HepG2 (cell line): ENCODE results near the gene B4GALT2. TPM values are rescaled to one million over a fixed set of nuclear protein-coding genes. Genes with fewer than 3 reads are reported as not detected.
A peak's percentile ranks its signal among the peaks of the same experiment; 100 is the strongest.

Source experiments
- ATF3 ChIP-seq: sonication (generic); formaldehyde crosslinking; IDR thresholded peaks from 2 replicates; pipeline ENCODE4 v1.4.0; 2020; ENCODE audit warnings: missing genetic modification reagents
- DBP ChIP-seq: sonication (generic); formaldehyde crosslinking; IDR thresholded peaks from 2 replicates; pipeline ENCODE4 v1.4.0; 2020; ENCODE audit warnings: missing genetic modification reagents; ENCODE audit errors: not compliant biosample characterization
- HMGA1 ChIP-seq: sonication (generic); formaldehyde crosslinking; conservative IDR thresholded peaks from 2 replicates; pipeline ENCODE4 v1.4.0; 2020; ENCODE audit warnings: missing genetic modification reagents
- MAF1 ChIP-seq: sonication (generic); formaldehyde crosslinking; IDR thresholded peaks from 2 replicates; pipeline ENCODE4 v1.5.0; 2020; ENCODE audit warnings: missing genetic modification reagents, borderline replicate concordance
- MZF1 ChIP-seq: sonication (generic); formaldehyde crosslinking; IDR thresholded peaks from 2 replicates; pipeline ENCODE4 v1.8.1; 2023; ENCODE audit warnings: mild to moderate bottlenecking, missing genetic modification reagents, borderline replicate concordance
- RFXANK ChIP-seq: IDR thresholded peaks from 2 replicates; pipeline ENCODE4 v1.6.1; 2016
- SMYD3 ChIP-seq: sonication (generic); formaldehyde crosslinking; IDR thresholded peaks from 2 replicates; pipeline ENCODE4 v1.8.1; 2023; ENCODE audit warnings: mild to moderate bottlenecking, missing genetic modification reagents
- SNAPC2 ChIP-seq: sonication (generic); formaldehyde crosslinking; IDR thresholded peaks from 2 replicates; pipeline ENCODE4 v1.8.1; 2022; ENCODE audit warnings: mild to moderate bottlenecking, missing genetic modification reagents
- ZBTB37 ChIP-seq: sonication (generic); formaldehyde crosslinking; IDR thresholded peaks from 2 replicates; pipeline ENCODE4 v1.4.0; 2020; ENCODE audit warnings: mild to moderate bottlenecking, missing genetic modification reagents
- ZIK1 ChIP-seq: sonication (generic); formaldehyde crosslinking; IDR thresholded peaks from 2 replicates; pipeline ENCODE4 v1.5.0; 2020; ENCODE audit warnings: mild to moderate bottlenecking, low read depth, missing genetic modification reagents, borderline replicate concordance
- ZKSCAN1 ChIP-seq: fragments of 150-350 bp; IDR thresholded peaks from 2 replicates; pipeline ENCODE4 v1.6.1; 2014; ENCODE audit warnings: low read length
- ZNF3 ChIP-seq: IDR thresholded peaks from 2 replicates; pipeline ENCODE4 v1.7.0; 2017; ENCODE audit warnings: inconsistent platforms
- ZNF343 ChIP-seq: sonication (generic); formaldehyde crosslinking; IDR thresholded peaks from 2 replicates; pipeline ENCODE4 v1.4.0; 2020; ENCODE audit warnings: mild to moderate bottlenecking, missing genetic modification reagents
- ZNF44 ChIP-seq: sonication (generic); formaldehyde crosslinking; IDR thresholded peaks from 2 replicates; pipeline ENCODE4 v1.5.1; 2020; ENCODE audit warnings: mild to moderate bottlenecking, missing genetic modification reagents
- ZNF644 ChIP-seq: IDR thresholded peaks from 2 replicates; pipeline ENCODE4 v1.6.1; 2016; ENCODE audit warnings: low read depth
- ZNF749 ChIP-seq: sonication (generic); formaldehyde crosslinking; IDR thresholded peaks from 2 replicates; pipeline ENCODE4 v1.8.0; 2022; ENCODE audit warnings: mild to moderate bottlenecking, missing genetic modification reagents, moderate library complexity, borderline replicate concordance
- ZNF761 ChIP-seq: sonication (generic); formaldehyde crosslinking; conservative IDR thresholded peaks from 2 replicates; pipeline ENCODE4 v1.4.0; 2020; ENCODE audit warnings: mild to moderate bottlenecking, missing genetic modification reagents
- polyA plus RNA-seq, 8 experiments: library from polyadenylated mRNA; depleted of rRNA in 3 of 8; stranded (reverse) in 7 of 8; unstranded in 1 of 8; fragments of >200 nt; fragmentation: Illumina TruSeq in 4 of 8; extraction: Trizol in 4 of 8; gene quantifications; 2 replicates each; pipeline versions ENCODE4 v1.2.1 to v1.2.3, GENCODE V29; 2011 to 2016; ENCODE audit warnings: low read depth in 4 of 8, missing spikeins in 1 of 8, mixed read lengths in 1 of 8; ENCODE audit not compliant: insufficient read depth in 1 of 8
- total RNA-seq, 5 experiments: library from RNA; depleted of rRNA; stranded (reverse); fragments of >200 nt; fragmentation: Illumina TruSeq; extraction: Trizol; gene quantifications; 2 replicates each; pipeline ENCODE4 v1.2.3, GENCODE V29; 2016; ENCODE audit warnings: low read depth in 1 of 5
- TF ChIP-seq, protein P1 (sequence below): IDR thresholded peaks from 2 replicates; pipeline ENCODE4 v1.6.1; 2016; ENCODE audit warnings: low read depth, borderline replicate concordance
- TF ChIP-seq, protein P2 (sequence below): sonication (generic); formaldehyde crosslinking; IDR thresholded peaks from 2 replicates; pipeline ENCODE4 v1.5.0; 2020; ENCODE audit warnings: missing genetic modification reagents, mild to moderate bottlenecking, borderline replicate concordance
- TF ChIP-seq, protein P3 (sequence below): sonication (generic); formaldehyde crosslinking; IDR thresholded peaks from 2 replicates; pipeline ENCODE4 v1.4.0; 2020; ENCODE audit warnings: missing genetic modification reagents

Gene B4GALT2
- total and polyA plus RNA-seq, 2 of the 13 experiments (the other 11 are each of a cell fraction or from before 2014, with no cell fraction given), result 41.9 to 78.0 TPM

DNA sequence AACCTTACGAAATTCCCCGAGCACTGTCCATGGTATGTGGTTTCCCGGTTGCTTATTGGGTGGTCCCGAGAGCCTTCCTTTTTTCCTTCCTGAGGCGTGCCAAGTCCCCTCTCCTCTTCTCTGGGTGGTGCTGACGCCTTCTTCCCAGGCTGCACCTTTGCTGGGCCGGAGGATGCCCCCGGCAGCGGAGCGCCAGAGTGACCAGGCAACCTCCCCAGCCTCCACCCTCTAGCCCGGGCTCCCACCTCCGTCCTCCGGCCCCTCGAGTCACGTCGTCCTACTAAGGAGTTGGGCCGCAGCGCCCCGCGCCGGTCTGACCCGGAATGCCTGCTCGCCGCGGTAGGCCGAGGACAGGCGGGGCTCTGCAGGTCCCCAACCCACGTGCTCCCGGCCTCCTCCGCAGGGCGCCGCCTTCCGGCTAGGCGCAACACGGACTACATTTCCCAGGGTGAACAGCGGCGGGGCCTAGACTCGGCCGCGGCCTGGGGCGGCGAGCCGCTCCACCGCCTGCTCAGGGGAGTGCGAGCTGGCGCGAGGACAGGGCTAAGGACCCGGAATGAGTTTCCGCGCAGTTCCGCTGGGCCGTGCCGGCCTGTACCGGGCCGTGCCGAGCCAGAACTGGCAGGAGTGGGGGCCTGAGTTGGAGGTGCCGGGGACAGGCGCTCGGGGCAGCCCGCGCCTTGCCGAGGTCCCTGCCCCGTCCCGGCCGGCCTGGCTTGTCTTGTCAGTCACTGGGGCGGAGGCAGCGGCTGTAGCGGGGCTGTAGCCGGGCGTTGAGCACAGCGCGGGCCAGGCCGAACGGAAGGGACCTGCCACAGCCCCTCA lies 32.6 kb upstream of the B4GALT2 start, which contains the start of gene IPO13 (continued):
- peak; percentile 71; the same call in 1 of the 2 replicates for TF ChIP-seq ZNF44 (CRISPR knock-in tag)
- TF ChIP-seq MZF1 (CRISPR knock-in tag), result peak; percentile 74; the same call in 1 of the 2 replicates
- TF ChIP-seq, protein P1, sequence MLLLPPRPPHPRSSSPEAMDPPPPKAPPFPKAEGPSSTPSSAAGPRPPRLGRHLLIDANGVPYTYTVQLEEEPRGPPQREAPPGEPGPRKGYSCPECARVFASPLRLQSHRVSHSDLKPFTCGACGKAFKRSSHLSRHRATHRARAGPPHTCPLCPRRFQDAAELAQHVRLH (CRISPR knock-in tag), result peak; percentile 99
- peak; percentile 95; the same call in 1 of the 2 replicates for TF ChIP-seq ZNF749
- TF ChIP-seq ZNF761 (CRISPR knock-in tag), result peak; percentile 88
- TF ChIP-seq RFXANK (CRISPR knock-in tag), result no peak
- TF ChIP-seq, protein P2, sequence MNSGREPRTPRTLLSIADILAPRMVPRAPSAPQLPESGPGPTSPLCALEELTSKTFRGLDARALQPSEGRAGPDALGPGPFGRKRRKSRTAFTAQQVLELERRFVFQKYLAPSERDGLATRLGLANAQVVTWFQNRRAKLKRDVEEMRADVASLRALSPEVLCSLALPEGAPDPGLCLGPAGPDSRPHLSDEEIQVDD (CRISPR knock-in tag), result no peak
- no peak for TF ChIP-seq ZBTB37 (CRISPR knock-in tag)
- peak; percentile 48; the same call in 1 of the 2 replicates for TF ChIP-seq ZNF3 (CRISPR knock-in tag)
- TF ChIP-seq ATF3 (CRISPR knock-in tag), result no peak
- no peak; the same call in 1 of the 2 replicates for TF ChIP-seq SMYD3
- peak; percentile 91 for TF ChIP-seq ZNF343 (CRISPR knock-in tag)
- TF ChIP-seq ZKSCAN1, result peak; percentile 98
- TF ChIP-seq ZNF644 (CRISPR knock-in tag), result peak; percentile 38; the same call in 1 of the 2 replicates
- no peak for TF ChIP-seq DBP (CRISPR knock-in tag)
- TF ChIP-seq, protein P3, sequence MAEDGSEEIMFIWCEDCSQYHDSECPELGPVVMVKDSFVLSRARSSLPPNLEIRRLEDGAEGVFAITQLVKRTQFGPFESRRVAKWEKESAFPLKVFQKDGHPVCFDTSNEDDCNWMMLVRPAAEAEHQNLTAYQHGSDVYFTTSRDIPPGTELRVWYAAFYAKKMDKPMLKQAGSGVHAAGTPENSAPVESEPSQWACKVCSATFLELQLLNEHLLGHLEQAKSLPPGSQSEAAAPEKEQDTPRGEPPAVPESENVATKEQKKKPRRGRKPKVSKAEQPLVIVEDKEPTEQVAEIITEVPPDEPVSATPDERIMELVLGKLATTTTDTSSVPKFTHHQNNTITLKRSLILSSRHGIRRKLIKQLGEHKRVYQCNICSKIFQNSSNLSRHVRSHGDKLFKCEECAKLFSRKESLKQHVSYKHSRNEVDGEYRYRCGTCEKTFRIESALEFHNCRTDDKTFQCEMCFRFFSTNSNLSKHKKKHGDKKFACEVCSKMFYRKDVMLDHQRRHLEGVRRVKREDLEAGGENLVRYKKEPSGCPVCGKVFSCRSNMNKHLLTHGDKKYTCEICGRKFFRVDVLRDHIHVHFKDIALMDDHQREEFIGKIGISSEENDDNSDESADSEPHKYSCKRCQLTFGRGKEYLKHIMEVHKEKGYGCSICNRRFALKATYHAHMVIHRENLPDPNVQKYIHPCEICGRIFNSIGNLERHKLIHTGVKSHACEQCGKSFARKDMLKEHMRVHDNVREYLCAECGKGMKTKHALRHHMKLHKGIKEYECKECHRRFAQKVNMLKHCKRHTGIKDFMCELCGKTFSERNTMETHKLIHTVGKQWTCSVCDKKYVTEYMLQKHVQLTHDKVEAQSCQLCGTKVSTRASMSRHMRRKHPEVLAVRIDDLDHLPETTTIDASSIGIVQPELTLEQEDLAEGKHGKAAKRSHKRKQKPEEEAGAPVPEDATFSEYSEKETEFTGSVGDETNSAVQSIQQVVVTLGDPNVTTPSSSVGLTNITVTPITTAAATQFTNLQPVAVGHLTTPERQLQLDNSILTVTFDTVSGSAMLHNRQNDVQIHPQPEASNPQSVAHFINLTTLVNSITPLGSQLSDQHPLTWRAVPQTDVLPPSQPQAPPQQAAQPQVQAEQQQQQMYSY (CRISPR knock-in tag), result no peak
- no peak for TF ChIP-seq HMGA1 (CRISPR knock-in tag)
- 0 out of 2 replicates have a peak, but pooled peaks have one; percentile 59 for TF ChIP-seq SNAPC2 (CRISPR knock-in tag)
- TF ChIP-seq ZIK1, result peak; percentile 46; the same call in 1 of the 2 replicates
- TF ChIP-seq MAF1 (CRISPR knock-in tag), result peak; percentile 48
